Heart left ventricle (tissue), 16 donors: Measurements from ENCODE around the gene PI4KB. TPM values are rescaled to one million over a fixed set of nuclear protein-coding genes. Genes with fewer than 3 reads are reported as not detected.

ENCODE experiments used
- ATAC-seq, 4 donors: fragments of 200-7000 bp; cut with Tn5 transposase; one replicate each; pipeline ENCODE4 v1.9.1; 2020 to 2022; ENCODE audit warnings: moderate library complexity in 4 of 4, mild to moderate bottlenecking in 3 of 4, moderate number of reproducible peaks in 1 of 4
- DNase-seq, 5 donors: peaks; one replicate each; pipeline ENCODE4 v3.0.0-alpha.2; 2020
- H3K27ac ChIP-seq, 12 donors: fragments of 200-600 bp; sonication (generic) in 4 of 12; one replicate each; pipeline versions ENCODE4 v1.5.0 to v1.8.0; 2016 to 2022; ENCODE audit warnings: mild to moderate bottlenecking in 2 of 12
- H3K27me3 ChIP-seq, 9 donors: fragments of 200-600 bp; sonication (generic) in 2 of 9; one replicate each; pipeline versions ENCODE4 v1.5.1 to v1.8.0; 2016 to 2022; ENCODE audit warnings: mild to moderate bottlenecking in 3 of 9
- H3K36me3 ChIP-seq, 9 donors: fragments of 200-600 bp; sonication (generic) in 2 of 9; one replicate each; pipeline versions ENCODE4 v1.5.0 to v1.8.0; 2018 to 2022; ENCODE audit warnings: mild to moderate bottlenecking in 2 of 9
- H3K4me1 ChIP-seq, 12 donors: fragments of 200-600 bp; sonication (generic) in 4 of 12; one replicate each; pipeline versions ENCODE4 v1.5.0 to v1.8.0; 2016 to 2022; ENCODE audit warnings: mild to moderate bottlenecking in 3 of 12
- H3K4me3 ChIP-seq, 12 donors: fragments of 200-600 bp; sonication (generic) in 4 of 12; one replicate each; pipeline versions ENCODE4 v1.5.0 to v1.8.0; 2017 to 2022; ENCODE audit warnings: mild to moderate bottlenecking in 9 of 12, moderate library complexity in 4 of 12
- H3K9me3 ChIP-seq, 12 donors: fragments of 200-600 bp; sonication (generic) in 4 of 12; one replicate each; pipeline versions ENCODE4 v1.5.0 to v1.8.0; 2016 to 2022; ENCODE audit warnings: mild to moderate bottlenecking in 1 of 12
- POLR2A ChIP-seq, 2 donors: fragments of 450-650 bp; IDR thresholded peaks; one replicate each; pipeline ENCODE4 v1.6.1; 2017; ENCODE audit warnings: antibody characterized with exemption in 2 of 2, mild to moderate bottlenecking in 2 of 2, moderate library complexity in 2 of 2
- WGBS, 4 donors: extraction: QIAGEN DNeasy Blood & Tissue Kit in 2 of 4; methylation state at CpG; one replicate each; pipeline versions ENCODE4 v1.1.5 to v1.1.7; 2013 to 2018; 5-methylcytosine and 5-hydroxymethylcytosine counted together
- intact Hi-C, 10 donors: fragments of 100-400 bp; cut with DNase I; formaldehyde crosslinking; loops; one replicate each; pipeline versions ENCODE4 v1.11.1 to v1.14.2; 2022
- polyA plus RNA-seq, 2 donors: library from polyadenylated mRNA; stranded (reverse); fragments of 200-250 nt; gene quantifications; one replicate each; pipeline ENCODE4 v1.2.3, GENCODE V29; 2013
- total RNA-seq, 9 donors: library from RNA; depleted of rRNA in 2 of 9; stranded (reverse); fragments of >200 nt in 2 of 9; fragmentation: NEBNext Ultra II Directional in 3 of 9; extraction: Animal tissue kit (Norgen Biotek cat#: 25700) in 3 of 9; gene quantifications; one replicate each; pipeline versions ENCODE4 v1.1.0 to v1.2.4, GENCODE V29; 2016 to 2023
- TF ChIP-seq, protein P1 (sequence below), 12 donors: fragments of 200-600 bp; sonication (generic) in 4 of 12; IDR thresholded peaks; one replicate each; pipeline versions ENCODE4 v1.5.0 to v1.8.0; 2018 to 2022; ENCODE audit warnings: antibody characterized with exemption in 12 of 12, mild to moderate bottlenecking in 5 of 12
- donor health status: ischemic (EF 13 %, LVEDD 7.1; RV severe dilation, severe dysfunction).
- donor health status: healthy with polysubstance abuse.
- donor health status: DM: no; HTN: yes; CAD: no.
- donor health status: DM: no; HTN: no; CAD: no.
- donor health status: ischemic (EF 25% LVEDD 6.9; RV normal size, moderate dysfunction).
- donor health status: ischemic (EF 25% LVEDD 5.7; RV mildly dilated, moderate dysfunction).
- donor health status: healthy.
- donor health status: DM: yes; HTN: yes; CAD: no.
- donor health status: ischemic (EF 35%, LVEDD 5.7; RV mildly dilated, moderate dysfunction).
- donor health status: nonischemic (EF 11% LVEDD 7.7; RV severe dilation, severe dysfunction).
- donor health status: DM: yes; HTN: yes; CAD: no.
- donor health status: PGD.
- donor health status: ischemic (EF 29% LVEDD 5.4; RV normal size, mild dysfunction).
- donor health status: nonischemic (EF 23%, LVEDD 6.1; RV moderate dilation, normal function).

PI4KB gene
- total and polyA plus RNA-seq, 11 donors, result 17.4 to 76.0 (median 41.4) TPM

DNA sequence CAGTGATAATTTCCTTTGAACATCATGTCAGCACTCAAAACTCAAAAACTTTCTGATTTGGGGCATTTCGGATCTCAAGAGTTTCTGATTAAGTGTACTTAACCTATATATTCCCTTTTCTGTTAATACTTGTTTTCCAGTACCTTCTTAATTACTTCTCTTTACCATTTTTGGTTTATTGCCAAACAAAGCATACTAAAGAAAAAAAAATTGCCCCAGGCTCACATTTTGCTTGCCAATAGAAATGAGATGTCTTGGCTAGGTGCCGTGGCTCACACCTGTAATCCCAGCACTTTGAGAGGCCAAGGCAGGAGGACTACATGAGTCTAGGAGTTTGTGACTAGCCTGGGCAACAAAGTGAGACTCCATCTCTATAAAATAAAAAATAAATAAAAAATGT lies 67.9 kb downstream of the PI4KB start:
- no peak for TF ChIP-seq POLR2A (IDR thresholded peaks at IDR 0.05)
- TF ChIP-seq, protein P1, sequence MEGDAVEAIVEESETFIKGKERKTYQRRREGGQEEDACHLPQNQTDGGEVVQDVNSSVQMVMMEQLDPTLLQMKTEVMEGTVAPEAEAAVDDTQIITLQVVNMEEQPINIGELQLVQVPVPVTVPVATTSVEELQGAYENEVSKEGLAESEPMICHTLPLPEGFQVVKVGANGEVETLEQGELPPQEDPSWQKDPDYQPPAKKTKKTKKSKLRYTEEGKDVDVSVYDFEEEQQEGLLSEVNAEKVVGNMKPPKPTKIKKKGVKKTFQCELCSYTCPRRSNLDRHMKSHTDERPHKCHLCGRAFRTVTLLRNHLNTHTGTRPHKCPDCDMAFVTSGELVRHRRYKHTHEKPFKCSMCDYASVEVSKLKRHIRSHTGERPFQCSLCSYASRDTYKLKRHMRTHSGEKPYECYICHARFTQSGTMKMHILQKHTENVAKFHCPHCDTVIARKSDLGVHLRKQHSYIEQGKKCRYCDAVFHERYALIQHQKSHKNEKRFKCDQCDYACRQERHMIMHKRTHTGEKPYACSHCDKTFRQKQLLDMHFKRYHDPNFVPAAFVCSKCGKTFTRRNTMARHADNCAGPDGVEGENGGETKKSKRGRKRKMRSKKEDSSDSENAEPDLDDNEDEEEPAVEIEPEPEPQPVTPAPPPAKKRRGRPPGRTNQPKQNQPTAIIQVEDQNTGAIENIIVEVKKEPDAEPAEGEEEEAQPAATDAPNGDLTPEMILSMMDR (IDR thresholded peaks at IDR 0.05), result no peak

DNA sequence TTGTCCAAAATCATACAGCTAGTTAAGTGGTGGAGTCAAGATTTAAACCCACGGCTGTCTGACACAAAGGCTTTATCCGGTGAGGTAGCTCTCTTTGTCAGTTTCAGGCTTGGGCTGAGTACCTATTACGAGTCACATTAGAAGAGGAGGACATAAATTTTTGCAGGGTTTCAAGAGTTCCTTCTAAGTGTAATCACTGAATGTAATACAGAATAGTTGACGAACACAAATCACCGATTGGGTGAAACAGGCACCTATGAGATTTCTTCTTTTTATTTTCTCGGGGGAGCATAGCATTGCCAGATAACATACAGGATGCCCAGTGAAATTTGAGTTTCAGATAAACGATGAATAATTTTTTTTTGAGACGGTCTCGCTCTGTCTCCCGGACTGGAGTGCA lies 71.8 kb downstream of the PI4KB start:
- WGBS, 4 donors, result 27 to 47% (median 33%) methylated on average over 10 of the region's 10 CpGs
- H3K36me3 ChIP-seq, result peaks cover 0 to 3% (median 0%) of the 10 kb centered on the region in 9 donors
- DNase-seq, result no peak
- H3K4me1 ChIP-seq, result peaks cover 0 to 26% (median 9%) of the 10 kb centered on the region in 12 donors
- H3K27me3 ChIP-seq, result no peaks in the 10 kb centered on the region
- intact Hi-C loops, result loop anchor here in 3 of 10 donors (2.0 to 10.0 kb wide), 3 partner anchors 57 to 161 kb away; partner anchors contain the start of gene PIP5K1A (in 2 of the 3)
- TF ChIP-seq, protein P1 (IDR thresholded peaks at IDR 0.05), result no peak
- TF ChIP-seq POLR2A (IDR thresholded peaks at IDR 0.05), result no peak
- ATAC-seq, result no peak
- peak overlapping the region in 11 of 12 donors; percentile 73 to 95 (median 90) for H3K27ac ChIP-seq
- no peaks in the 10 kb centered on the region for H3K9me3 ChIP-seq
- H3K4me3 ChIP-seq, result peak overlapping the region; percentile 63 to 97 (median 88)

More for the DNA sequence above, 67.9 kb downstream of the PI4KB start:
- Histone ChIP-seq H3K9me3 (no peaks in the 10 kb centered on the region), H3K36me3 (peaks cover 0 to 34% (median 24%) of the 10 kb centered on the region in 9 donors), H3K4me1 (peaks cover 0 to 22% (median 9%) of the 10 kb centered on the region in 12 donors), H3K27me3 (no peaks in the 10 kb centered on the region), H3K27ac (no peak overlapping the region), H3K4me3 (no peak overlapping the region)
- WGBS, 4 donors, result 78 to 84% (median 82%) methylated on average over 2 of the region's 2 CpGs
- no peak for ATAC-seq
- intact Hi-C loops, result loop anchor here in 1 of 10 donors (10.0 kb wide), 1 partner anchor 165 kb away; no protein-coding TSS in a partner anchor
- no peak for DNase-seq

DNA sequence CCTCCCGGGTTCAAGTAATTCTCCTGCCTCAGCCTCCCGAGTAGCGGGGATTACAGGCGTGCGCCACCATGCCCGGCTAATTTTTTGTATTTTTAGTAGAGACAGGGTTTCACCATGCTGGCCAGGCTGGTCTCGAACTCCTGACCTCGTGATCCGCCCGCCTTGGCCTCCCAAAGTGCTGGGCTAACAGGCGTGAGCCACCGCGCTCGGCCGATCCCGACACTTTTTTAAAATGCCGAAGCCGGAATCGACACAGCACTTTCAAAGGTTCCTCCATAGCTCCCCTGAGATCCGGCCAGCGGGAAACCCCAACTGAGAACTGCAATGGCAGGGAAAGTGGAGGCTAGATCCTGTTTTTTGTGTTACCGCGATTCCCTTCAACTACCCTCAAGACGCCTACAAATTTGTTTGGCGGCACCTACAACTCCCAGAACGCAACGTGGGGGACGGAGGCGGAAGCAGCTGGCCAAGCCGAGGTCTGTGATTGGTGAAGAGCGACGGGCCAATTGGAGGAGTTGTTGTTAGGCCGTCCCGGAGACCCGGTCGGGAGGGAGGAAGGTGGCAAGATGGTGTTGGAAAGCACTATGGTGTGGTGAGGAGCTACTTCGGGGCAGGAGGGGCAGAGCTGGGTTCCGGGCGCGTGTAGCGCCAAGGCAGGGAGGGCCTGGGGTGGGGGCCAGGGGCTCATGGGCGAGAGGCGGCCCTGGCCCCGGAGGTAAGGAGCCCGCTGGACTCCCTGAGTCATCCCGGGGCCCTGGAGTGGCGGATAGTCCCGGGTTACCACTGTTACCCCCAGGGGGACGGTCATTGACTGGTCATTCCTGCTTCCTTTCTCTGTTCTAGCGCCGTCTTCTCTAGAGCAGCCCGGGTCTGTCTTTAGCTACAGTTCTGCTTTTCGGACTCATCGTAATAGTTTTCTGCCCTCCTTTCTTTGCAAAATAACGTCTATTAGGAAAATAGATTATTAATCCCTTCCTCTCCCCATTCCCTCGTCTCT lies 72.7 kb downstream of the PI4KB start, which contains the start of gene PSMD4:
Gene PSMD4, plus strand, starts transcription at position 518 of the 997 bp plus-strand sequence. Its CDS starts 49 bp downstream, at position 567.
- peak within 1 kb of the TSS; percentile 73 to 95 (median 90) for H3K27ac ChIP-seq
- H3K9me3 ChIP-seq, result no peaks in the 10 kb centered on the region
- intact Hi-C loops, result loop anchor here in 7 of 10 donors (1.0 to 10.0 kb wide), 8 partner anchors 27 to 160 kb away; partner anchors contain the start of genes PIP5K1A (in 4 of the 7) and VPS72 (in 2 of the 7)
- WGBS, 4 donors, result 9 to 14% (median 12%) methylated on average over 50 to 56 of the region's 56 CpGs
- DNase-seq (peak; percentile 96), ATAC-seq (peak; percentile 98 to 99 (median 99))
- H3K4me1 ChIP-seq, result peaks cover 0 to 26% (median 9%) of the 10 kb centered on the region in 12 donors
- peak within 1 kb of the TSS; percentile 63 to 97 (median 88) for H3K4me3 ChIP-seq
- H3K36me3 ChIP-seq, result peaks cover 0 to 12% (median 5%) of the 10 kb centered on the region in 9 donors
- TF ChIP-seq, protein P1 (IDR thresholded peaks at IDR 0.05), result no peak
- TF ChIP-seq POLR2A (IDR thresholded peaks at IDR 0.05), result peak in 1 of 2 donors; percentile 86
- no peaks in the 10 kb centered on the region for H3K27me3 ChIP-seq
